ENCODE results near the gene CNPPD1.

DNA sequence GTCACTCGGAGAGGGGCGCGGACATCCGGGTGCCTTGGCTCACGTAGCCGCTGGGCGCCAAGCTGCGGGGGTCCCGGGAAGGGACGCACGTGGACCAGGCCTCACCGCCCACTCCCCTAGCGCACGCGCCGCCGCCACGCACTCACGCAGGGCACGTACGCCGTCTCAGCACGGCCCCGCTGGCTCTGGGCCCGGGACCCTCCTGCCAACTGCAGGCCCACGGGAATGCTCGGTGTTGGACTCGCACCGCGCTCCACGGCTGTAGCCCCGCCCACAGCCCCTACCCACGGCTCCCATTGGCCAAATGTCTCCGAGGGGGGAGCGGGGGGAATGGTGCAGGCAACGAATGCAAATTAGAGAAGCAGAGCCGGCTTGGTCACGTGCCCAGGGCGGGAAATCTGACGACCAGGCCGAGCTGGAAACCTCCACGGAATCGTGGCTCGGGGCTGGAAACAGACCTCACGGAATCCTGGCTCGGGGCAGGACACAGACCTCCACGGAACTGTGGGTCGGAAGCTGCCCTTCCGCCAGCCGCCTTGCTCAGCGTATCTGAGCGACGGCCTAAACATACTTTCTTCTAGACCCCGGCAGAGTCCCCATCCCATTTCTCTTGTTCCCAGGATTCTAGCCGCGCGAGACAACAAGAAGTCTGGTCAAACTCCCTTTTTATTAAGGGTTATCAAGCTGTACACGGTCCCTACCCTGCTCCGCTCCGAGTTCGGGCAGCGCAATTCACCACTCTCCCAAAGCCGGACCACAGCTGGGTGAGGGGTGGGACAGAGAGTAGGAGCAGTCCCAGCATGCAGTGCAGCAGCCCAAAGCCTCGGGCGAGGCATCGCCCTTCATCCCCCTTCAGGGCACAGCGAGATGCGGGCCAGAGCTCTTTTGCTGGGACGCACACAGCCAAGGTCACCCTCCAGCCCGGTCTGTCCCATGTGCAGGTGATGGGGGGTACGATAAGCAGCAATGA is 42.3 kb upstream of the CNPPD1 start, which contains the start of gene ABCB6:
- TF ChIP-seq, protein P1, sequence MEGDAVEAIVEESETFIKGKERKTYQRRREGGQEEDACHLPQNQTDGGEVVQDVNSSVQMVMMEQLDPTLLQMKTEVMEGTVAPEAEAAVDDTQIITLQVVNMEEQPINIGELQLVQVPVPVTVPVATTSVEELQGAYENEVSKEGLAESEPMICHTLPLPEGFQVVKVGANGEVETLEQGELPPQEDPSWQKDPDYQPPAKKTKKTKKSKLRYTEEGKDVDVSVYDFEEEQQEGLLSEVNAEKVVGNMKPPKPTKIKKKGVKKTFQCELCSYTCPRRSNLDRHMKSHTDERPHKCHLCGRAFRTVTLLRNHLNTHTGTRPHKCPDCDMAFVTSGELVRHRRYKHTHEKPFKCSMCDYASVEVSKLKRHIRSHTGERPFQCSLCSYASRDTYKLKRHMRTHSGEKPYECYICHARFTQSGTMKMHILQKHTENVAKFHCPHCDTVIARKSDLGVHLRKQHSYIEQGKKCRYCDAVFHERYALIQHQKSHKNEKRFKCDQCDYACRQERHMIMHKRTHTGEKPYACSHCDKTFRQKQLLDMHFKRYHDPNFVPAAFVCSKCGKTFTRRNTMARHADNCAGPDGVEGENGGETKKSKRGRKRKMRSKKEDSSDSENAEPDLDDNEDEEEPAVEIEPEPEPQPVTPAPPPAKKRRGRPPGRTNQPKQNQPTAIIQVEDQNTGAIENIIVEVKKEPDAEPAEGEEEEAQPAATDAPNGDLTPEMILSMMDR (conservative IDR thresholded peaks at IDR 0.05; ENCODE audit: low read depth, low read length) = no peak
- TF ChIP-seq EZH2phosphoT487 (IDR thresholded peaks at IDR 0.05; ENCODE audit: borderline replicate concordance, low read length) = no peak
